ENCODE measurements around the gene FAM228B.
A peak's percentile ranks its signal among the peaks of the same experiment; 100 is the strongest.
"Not testable (repeated sequence)": the region's sequence is repeated elsewhere in the genome, so short reads cannot be mapped to it uniquely, and the experiment has no call there.

Gene FAM228B

DNA sequence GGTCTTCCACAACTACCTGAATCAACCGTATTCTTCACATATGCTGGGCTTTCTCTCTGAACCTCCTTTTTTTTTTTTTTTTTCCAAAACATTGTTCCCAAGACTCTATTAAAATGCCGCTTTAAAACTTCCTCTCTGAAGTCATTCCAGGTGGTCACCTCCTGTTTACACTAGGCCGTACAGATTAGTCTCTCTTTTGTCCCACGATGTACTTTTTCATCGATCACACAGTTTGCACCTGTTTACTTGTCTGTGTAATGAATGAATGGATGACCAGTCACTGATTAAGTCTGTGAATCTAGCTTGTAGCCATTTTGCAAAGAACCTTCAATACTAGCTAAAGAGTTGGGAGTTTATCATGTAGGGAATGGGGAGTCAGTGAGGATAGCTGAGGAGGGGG, 34.9 kb downstream of the FAM228B start:
- no peak for DNase-seq (ENCODE audit: low read depth in 2 of 2)

DNA sequence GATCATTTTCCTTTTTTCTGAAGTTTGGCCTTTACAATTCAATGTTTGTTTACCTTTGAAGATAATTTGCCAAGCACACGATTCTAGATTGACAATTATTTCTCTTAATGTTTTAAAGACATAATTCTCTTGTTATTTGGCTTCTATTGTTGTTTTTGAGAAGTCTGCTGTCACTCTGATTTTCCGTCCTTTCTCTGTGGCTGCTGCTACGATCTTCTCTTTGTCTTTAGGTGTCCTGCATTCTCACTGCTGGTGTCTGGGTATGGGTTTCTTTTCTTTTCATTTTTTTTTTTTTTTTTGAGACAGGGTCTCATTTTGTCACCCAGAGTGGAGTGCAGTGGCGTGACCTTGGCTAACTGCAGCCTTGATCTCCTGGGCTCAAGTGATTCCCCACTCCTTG, 36.4 kb downstream of the FAM228B start:
- DNase-seq (ENCODE audit: low read depth in 2 of 2): no peak

DNA sequence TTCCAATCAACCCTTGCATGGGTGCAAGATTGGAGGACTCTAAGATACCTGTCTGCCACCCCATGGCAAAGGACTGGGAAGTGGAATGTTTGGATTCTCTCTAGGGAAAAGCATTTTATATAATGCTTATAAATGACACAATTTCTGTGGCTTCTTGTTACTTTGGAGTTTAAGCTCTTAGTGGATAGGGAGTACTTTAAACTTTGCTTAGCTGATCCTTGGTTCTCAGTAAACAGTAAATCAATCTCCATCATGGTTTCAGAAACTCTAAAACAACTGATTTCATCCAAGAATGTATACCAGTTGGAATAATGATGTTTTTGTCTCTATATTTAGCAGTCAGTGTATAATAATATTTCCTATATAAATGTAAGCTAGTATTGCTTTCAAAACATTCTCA, 37.5 kb downstream of the FAM228B start:
- DNase-seq (ENCODE audit: low read depth in 2 of 2): no peak

DNA sequence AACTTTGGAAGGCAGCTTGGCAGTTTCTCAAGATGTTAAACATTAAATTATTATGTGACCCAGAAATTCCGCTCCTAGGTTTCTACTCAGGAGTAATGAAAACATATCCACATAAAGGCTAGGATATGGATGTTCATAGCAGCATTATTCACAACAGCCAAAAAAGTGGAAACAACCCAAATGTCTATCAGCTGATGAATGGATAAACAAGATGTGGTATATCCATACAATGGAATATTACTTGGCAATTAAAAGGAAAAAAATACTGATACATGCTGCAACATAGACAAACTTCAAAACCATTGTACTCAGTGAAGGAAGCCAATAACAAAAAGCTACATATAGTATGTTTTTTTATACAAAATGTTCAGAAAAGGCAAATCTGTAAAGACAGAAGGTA, 39.2 kb downstream of the FAM228B start:
- DNase-seq (ENCODE audit: low read depth in 2 of 2): no peak

DNA sequence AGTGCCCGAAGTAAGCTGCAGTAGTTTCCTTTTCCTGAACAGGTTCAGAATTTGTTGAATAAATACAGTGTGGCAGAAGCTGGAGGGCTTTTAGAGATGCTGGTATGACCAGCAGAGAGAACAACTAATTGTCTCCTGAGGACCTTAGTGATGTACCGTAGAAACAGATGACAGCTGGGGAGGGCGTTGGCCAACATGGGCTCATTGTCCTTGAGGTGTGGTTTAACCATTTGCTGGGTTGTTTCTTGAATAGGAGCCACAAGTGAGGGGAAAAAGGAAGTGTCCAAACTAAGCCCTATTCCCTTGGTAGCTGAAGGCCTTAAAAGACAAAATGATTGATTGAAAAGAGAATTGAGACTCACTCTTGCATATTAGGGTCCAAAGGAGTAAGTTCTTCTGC, 39.9 kb downstream of the FAM228B start:
- no peak for DNase-seq (ENCODE audit: low read depth in 2 of 2)

DNA sequence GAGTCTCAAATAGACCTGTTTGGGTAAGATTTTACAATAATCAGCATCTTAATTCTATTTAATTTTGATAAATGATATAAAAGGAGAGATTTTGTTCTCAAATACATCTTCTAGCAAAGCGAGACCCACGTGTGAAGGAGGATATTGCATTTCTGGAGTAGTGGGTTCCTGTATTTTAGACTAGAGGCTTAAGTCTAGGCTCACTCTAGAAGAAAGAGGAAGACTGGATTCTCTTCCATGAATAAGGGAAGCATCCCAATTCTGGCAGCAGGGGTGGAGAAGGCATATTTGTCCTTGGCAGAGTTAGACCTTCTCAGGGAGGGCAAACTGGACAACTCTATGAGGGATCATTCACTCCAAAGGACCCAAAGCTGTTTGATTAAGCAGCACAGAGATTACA, 40.3 kb downstream of the FAM228B start:
- no peak for DNase-seq (ENCODE audit: low read depth in 2 of 2)

DNA sequence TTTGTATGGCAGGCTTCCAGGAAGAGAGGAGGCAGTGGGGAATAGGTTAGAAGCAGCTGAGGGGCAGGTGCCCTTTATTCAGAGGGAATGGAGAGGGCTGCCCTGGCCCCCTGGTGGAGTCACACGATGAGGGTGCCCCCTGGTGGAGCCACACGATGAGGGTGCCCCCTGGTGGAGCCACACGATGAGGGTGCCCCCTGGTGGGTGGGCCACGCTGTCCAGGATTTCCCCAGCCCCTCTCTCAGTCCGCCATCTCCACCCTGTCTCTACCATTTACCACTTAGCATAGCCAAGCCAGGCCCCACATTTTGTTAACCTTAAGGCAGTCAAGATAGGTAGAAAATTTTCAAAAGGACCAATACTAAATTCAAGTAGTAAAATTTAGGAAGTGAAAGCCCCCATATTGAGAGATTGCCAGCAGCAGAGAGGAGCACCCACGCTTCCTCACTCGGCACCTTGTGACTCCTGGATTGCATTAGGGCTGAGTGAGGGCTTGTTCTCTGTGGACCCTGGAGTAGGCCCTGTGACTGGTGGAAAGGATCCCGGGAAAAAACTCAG, 41.2 kb downstream of the FAM228B start:
- DNase-seq (ENCODE audit: low read depth in 2 of 2): peak in 1 of 2 donors; percentile 5

DNA sequence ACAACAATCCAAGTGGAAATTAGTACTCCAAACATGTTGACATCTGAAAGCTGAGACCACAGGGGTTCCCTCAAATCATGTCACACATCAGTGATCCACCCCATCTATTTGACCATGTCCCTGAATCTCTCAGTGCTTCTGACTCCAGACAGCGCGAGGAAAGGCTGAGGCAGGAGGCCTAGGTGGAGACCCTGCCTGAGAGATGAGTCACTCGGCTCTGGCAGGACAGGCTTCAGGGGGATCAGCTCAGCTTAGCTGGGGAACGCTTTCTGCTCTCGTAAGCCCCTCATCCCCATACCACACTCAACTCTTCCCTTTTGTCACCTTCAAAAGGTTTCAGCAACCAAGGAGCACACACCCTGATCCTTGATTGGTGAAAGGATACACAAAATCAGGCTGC, 45.8 kb downstream of the FAM228B start:
- DNase-seq (ENCODE audit: low read depth in 2 of 2): no peak

DNA sequence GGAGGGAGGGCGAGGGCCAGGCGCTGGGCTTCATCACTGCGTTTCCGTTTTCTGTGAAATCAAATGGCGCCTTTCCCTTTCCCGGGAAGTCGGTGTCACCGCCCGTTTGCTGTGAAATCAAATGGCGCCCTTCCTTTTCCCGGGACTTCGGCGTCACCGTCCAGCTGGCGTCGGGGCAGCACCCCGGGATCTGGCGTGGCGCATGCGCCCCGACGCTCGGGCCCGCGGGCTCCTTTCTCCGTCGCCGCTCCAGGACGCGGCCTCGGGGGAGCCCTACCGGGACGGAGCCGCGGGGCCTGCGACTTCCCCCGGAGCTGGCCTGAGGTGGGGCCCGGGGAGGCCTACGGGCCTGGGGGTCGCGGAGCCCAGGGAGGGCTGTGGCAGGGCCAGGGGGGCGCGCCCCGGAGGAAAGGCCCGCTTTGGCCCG, 51.6 kb downstream of the FAM228B start, which contains the start of gene FAM228A:
TSS of gene FAM228A (plus strand) at position 203 of the 427 bp plus-strand sequence. CDS start 428 bp downstream, outside the sequence.
- DNase-seq (ENCODE audit: low read depth in 2 of 2): no peak

DNA sequence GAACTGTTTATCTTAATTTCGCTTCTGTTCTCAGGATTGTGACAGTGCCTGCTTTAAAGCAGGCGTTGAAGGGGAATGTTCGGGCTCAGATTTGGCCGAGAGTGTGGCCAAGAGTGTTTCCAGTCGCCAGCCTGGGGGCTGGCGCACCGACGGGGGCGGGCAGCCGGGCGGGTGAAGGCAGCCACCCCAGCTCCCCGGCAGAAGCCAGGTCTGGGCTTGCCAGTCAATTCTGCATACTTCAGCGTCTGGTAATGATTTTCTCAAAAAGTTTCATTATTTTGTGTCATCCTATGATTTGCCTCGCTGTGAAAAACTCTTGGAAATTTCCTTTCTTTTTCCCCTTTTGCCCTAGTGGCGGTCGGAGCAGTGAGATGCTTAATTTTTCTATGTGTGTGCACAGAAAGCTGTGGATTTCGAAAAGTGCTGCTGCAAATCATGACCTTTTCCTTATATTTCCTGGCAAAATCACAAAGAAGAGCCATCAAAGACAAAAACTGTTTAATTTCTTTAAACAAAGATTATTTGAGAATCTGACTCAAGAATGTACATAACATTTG, 52.4 kb downstream of the FAM228B start:
- no peak for DNase-seq (ENCODE audit: low read depth in 2 of 2)

DNA sequence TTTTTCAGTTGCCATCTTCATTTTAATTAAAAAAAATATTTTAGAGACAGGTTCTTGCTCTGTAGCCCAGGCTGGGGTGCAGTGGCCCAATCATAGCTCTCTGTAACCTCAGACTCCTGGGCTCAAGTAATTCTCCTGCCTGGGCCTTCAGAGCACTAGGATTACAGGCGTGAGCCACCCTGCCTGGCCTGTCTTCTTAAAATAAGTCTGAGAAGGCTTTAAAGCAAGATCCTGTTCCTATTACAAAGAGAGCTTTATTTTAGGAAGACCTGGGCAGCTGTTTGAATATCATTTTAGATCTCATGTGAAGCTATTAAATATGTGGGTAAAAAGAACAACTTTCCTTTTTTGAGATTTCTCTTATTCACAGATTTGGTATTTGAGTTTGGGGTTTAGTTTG, 53.1 kb downstream of the FAM228B start:
- DNase-seq (ENCODE audit: low read depth in 2 of 2): no peak

DNA sequence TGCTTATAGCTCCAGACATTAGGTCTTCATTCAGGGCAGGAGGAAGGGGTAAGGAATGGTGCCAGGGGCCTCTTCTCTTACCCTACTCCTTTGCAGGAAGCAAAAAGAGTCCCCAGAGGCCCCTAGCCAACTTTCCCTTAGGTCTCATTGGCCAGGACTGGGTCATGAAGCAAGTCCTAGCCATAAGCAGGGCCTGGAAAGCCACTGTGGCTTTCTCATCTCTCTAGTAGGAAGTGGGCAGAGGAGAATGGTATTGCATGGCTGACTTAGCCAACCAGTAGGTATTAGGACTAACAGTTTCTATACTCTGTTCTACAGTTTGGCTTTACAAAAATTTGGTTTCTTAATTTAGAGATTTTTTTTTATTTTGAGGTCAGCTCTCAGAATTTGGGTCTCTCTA, 56.4 kb downstream of the FAM228B start:
- DNase-seq (ENCODE audit: low read depth in 2 of 2): no peak

DNA sequence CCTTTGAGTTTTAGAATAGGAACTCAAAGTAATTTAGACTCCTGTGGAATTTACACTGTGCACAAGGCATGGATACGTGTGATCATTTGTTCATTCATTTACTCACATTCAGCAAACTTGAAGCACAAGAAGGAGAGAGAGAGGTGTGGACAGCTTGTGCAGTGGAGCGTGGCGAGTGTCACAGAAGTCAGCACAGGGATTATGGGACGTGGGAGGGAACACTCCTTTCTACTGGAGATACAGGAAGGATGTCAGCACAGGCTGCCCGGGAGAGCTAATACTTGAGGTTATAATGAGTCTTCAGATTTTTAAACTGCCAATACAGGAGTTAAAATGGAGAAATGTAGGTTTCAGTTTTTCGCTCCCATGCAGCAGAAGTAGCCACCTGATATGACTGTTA, 58.6 kb downstream of the FAM228B start:
- no peak for DNase-seq (ENCODE audit: low read depth in 2 of 2)

DNA sequence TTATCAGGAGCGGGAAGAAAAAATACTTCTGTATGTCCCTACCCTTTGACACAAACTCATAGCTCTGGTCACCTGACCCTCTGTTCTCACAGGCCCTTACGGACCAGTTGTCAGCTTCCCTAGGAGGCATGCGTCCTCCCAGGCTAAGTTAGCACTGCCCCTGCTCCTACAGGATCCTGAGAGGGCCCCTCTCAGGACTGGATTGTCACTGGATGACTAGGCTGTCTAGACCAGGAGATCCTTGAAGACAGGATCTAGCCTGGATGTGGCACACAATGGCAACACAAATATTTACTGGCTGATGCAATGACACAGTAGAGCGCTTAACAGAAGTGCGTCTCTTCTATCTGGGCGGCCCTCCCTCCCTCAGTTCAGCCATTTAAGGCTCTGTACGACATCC, 59.2 kb downstream of the FAM228B start:
- no peak for DNase-seq (ENCODE audit: low read depth in 2 of 2)

DNA sequence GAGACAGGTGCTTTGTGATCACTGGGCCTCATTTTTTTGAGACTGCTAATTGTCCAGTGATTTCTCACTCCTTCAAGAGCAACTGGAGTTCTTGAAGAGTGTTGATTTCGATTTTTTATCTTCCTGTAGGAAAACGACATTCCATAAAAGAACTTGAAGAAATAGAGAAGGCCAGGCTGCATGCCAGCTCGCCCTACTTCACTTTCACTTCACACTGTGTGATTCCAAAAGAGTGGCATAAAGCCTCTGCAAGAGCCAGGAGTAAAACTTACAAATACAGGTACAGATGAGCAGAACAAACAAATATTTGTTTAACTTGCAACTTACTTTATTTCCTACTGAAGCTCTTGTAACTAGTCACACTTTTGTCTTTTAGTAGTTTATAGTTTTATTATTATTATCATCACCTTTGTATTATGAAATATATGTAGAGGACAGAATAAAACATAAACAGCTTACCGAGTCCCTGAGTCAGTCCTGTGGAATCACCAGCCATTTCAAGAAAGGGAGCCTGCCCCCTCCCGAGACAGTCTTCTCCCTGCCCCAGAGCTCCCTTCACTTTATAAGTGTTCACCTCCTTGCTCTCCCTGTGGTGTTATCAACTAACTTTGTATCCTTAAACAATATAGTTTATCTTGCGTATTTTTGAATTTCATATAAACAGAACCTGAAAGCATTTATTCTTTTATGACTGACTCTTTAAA, 60.2 kb downstream of the FAM228B start:
- DNase-seq (ENCODE audit: low read depth in 2 of 2): no peak

DNA sequence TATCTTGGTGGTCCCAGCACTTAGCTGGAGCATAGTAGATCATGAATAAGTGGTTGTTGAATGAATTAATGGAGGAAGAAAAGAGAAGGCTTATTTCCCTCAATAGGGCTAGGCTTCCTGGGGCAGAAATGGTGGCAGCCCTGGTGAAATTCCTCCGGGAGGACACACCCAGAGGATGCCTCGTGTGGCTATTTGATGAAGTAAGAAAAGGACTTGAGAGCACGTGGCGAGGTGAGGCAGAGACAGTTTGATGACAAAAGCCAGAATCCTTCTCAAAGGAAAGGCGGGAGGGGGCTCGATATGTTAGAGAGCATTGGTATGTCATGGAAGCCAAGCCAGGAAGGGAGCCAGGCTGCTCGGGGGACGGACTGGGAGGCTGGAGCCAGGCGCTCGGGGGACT, 66.3 kb downstream of the FAM228B start:
- no peak for DNase-seq (ENCODE audit: low read depth in 2 of 2)

DNA sequence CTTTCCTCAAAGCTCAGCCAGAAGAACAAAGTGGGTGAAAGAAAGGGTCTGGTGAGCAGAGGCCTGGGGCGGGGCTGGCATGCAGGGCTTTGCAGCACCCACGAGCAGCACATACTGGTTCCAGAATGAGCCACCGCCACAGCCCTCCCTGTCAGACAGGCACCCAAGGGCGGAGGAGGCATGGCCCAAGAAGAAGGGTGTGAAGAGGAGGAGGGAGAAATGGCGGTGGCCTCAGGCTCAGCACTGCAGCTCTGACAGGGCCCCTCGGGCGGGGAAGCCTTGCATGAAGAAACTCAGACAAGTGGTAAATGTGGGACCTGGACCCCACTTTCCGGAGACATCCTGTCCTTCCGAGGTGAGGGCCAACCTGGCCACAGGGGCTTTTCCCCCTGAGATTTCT, 67.2 kb downstream of the FAM228B start:
- DNase-seq (ENCODE audit: low read depth in 2 of 2): no peak

DNA sequence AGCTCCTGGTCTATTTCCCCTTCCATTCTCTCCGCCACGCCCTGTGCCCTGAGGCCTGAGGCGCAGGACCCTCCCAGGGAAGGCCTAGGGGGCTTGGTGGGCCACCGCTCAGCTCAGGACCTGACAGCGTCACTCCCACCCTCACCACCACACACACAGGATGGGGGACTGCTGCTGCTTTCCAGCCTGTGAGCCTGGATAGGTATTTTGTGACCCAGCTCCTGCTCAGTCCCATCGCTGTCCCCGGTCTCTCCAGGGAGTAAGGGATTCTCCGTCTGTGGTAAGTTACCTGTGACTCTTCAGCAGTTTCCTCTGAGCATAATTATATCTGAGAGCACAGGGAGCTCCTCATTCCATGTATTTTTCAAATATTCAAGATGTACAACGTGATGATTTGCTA, 67.9 kb downstream of the FAM228B start:
- DNase-seq (ENCODE audit: low read depth in 2 of 2): no peak

DNA sequence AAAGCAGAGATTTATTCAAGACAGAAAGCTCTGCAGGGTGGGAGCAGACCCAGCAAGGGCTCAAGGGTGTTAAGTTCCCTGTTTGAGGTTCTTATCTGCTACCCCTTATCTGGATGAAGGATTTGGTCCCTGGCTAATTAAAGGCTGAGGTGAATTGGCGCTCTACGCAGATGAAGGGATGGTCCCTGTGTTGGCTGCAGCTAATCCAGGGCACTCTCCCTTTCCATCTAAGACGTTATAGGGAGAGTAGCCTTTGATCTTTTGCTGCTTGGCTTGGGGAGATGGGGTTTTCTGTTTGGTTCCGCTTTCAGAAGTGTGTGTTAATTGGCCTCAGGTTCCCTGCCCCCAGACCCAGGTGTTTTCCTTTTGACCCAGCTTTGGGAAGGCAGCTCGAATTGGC, 68.6 kb downstream of the FAM228B start:
- no peak for DNase-seq (ENCODE audit: low read depth in 2 of 2)

DNA sequence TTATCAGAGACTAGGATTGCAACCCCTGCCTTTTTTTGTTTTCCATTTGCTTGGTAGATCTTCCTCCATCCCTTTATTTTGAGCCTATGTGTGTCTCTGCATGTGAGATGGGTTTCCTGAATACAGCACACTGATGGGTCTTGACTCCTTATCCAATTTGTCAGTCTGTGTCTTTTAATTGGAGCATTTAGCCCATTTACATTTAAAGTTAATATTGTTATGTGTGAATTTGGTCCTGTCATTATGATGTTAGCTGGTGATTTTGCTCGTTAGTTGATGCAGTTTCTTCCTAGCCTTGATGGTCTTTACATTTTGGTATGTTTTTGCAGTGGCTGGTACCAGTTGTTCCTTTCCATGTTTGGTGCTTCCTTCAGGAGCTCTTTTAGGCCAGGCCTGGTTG, 73.9 kb downstream of the FAM228B start:
- DNase-seq (ENCODE audit: low read depth in 2 of 2): not testable (repeated sequence)

DNA sequence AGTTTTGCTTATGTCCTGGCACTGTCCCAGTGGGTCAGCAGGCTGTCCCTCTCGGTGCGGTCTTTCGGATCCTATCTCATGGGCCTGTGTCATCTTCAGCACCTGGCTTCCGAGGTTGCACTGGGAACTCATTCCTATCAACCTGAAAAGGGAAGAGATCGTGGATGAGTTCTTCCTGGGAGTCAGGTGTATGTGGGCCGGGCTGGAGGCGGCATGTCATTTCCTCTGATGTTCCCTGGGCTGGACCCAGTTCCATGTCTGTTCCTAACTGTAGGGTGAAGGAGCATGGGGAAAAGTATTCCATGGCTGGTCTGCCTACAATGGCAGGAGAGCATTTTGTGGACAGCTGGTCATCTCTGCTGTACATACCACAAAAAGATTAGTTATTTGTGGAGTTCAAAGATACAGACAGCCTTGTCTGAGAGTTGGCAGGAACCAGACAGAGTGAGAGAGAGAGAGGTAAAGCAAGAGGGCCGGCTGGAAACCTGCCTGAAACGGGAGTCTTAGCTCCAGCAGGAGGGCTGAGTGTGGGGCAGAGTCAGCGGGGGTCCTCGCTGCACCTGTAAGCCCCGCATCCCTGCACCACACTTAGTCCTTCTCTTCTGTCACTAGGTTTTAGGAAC, 76.8 kb downstream of the FAM228B start:
- no peak for DNase-seq (ENCODE audit: low read depth in 2 of 2)

DNA sequence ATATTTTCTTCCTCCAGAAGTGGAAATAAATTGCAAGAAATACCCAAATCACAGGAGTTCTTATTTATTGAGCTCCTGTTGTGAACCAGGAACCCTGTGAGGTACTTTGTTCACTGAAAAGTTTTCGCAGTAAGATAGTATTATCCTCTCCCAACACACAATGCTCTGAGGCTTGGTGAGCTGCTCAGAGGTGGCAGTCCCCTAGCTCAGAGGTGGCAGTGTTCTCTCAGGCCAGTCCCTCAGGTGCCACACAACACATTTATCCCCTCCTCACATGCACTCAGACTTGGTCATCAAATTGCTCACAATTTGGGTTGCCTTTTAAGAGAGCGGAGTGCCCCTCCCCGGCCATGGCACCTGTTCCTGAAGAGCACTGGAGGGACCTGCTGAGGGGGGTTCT, 77.5 kb downstream of the FAM228B start:
- DNase-seq (ENCODE audit: low read depth in 2 of 2): no peak

All from stimulated activated CD8-positive, alpha-beta memory T cell treated with anti-CD3 and anti-CD28 coated beads, Interleukin-15, amount 100 ng/mL, for 4 hours (primary cell).